GM23338 (cell line): Measurements from ENCODE around the gene AQP4.

Source experiments
- CREB1 ChIP-seq: fragments of 250-450 bp; sonication (Bioruptor Pico); IDR thresholded peaks from 2 replicates; pipeline ENCODE4 v1.5.0; 2020; ENCODE audit warnings: low read depth, mild to moderate bottlenecking, moderate library complexity
- CTCF ChIP-seq, 2 experiments: fragments of 200-600 bp in 1 of 2; sonication (generic) in 1 of 2; conservative IDR thresholded peaks; 2 replicates each; pipeline versions ENCODE4 v1.5.1 to v1.6.1; 2016 to 2017; ENCODE audit warnings: antibody characterized with exemption in 2 of 2, low read depth in 2 of 2, mild to moderate bottlenecking in 2 of 2, moderate library complexity in 1 of 2
- ETS1 ChIP-seq: IDR thresholded peaks from 2 replicates; pipeline ENCODE4 v1.6.1; 2016; ENCODE audit warnings: antibody characterized with exemption
- EZH2 ChIP-seq: fragments of 200-600 bp; sonication (generic); IDR thresholded peaks from one replicate; pipeline ENCODE4 v1.8.0; 2017; ENCODE audit warnings: antibody characterized with exemption, mild to moderate bottlenecking, low read depth; ENCODE audit not compliant: unreplicated experiment
- EZH2phosphoT487 ChIP-seq: fragments of 200-600 bp; sonication (generic); IDR thresholded peaks from one replicate; pipeline ENCODE4 v1.8.1; 2018; ENCODE audit warnings: antibody characterized with exemption; ENCODE audit not compliant: unreplicated experiment
- JUNB ChIP-seq: IDR thresholded peaks from one replicate; pipeline ENCODE4 v1.6.1; 2016; ENCODE audit warnings: antibody characterized with exemption; ENCODE audit not compliant: unreplicated experiment
- NANOG ChIP-seq: IDR thresholded peaks from 2 replicates; pipeline ENCODE4 v1.6.1; 2016; ENCODE audit warnings: antibody characterized with exemption, borderline replicate concordance
- POLR2AphosphoS5 ChIP-seq: IDR thresholded peaks from 2 replicates; pipeline ENCODE4 v1.6.1; 2016; ENCODE audit warnings: antibody characterized with exemption, low read depth
- REST ChIP-seq: IDR thresholded peaks from one replicate; pipeline ENCODE4 v1.6.1; 2018; ENCODE audit warnings: antibody characterized with exemption; ENCODE audit not compliant: unreplicated experiment

GRCh38 chr18:26804519-26804918 lies 61.0 kb downstream of the AQP4 start:
- peak; percentile 66 to 67 for TF ChIP-seq CTCF (conservative IDR thresholded peaks at IDR 0.05; ENCODE audit: low read depth in 2 of 2)
- TF ChIP-seq REST, result no peak
- no peak for TF ChIP-seq EZH2
- no peak for TF ChIP-seq ETS1
- no peak for TF ChIP-seq NANOG
- TF ChIP-seq POLR2AphosphoS5, result no peak
- TF ChIP-seq EZH2phosphoT487, result no peak
- no peak for TF ChIP-seq JUNB
- TF ChIP-seq CREB1 (CRISPR knock-in tag), result no peak
